ENCODE results near the gene PDZD11.
"Not testable (repeated sequence)": the region's sequence is repeated elsewhere in the genome, so short reads cannot be mapped to it uniquely, and the experiment has no call there.

Gene PDZD11, protein sequence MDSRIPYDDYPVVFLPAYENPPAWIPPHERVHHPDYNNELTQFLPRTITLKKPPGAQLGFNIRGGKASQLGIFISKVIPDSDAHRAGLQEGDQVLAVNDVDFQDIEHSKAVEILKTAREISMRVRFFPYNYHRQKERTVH

DNA sequence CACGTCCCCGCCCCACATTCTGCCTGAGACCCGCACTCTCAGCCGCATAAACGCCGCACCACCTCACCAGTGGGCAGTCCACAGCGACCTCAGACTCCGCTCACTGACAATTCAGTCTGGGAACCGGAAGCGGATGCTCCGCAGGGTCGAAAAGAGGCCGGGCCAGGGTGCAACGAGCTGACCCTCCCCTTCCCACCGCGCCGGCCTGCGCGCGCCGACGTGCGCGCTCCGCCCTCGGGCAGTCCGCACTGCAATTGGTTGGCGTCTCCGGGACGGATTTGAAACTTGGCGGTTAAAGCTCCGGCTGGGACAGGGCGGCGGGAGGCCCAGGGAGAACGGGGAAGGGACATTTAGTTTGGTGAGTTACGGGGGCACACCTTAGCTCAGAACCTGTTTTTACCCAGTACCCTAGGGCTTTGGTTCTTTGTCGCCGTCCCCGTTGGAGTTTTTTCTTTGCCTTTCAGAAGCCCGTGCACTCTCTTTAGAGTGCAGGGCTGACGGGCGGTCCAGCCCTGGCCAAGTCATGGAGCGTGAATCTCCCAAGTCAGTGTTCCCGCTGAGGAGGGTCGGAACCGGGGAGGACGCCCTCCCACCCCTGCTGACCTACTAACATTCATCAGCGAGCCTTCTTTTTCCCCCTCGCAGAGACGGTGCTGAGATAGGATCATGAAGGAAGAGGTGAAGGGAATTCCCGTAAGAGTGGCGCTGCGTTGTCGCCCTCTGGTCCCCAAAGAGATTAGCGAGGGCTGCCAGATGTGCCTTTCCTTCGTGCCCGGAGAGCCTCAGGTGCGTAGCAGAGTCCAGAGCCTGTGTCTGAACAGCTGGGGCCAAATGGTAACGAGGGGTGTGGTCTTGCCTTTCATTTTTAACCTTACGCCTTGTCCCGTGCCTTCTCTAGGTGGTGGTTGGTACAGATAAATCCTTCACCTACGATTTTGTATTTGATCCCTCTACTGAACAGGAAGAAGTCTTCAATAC, at the start of gene PDZD11, which contains the start of gene KIF4A:
PDZD11 (minus strand) TSS at position 135 of the 978 bp plus-strand sequence. CDS start 586 bp downstream, outside the sequence.
KIF4A (plus strand) TSS at position 312 of the 978 bp plus-strand sequence; CDS start at position 667, 355 bp downstream.
- DNase-seq, result peak; percentile 85

- no peak for DNase-seq
Measured at GRCh38 chrX:70338290-70338689, 48.6 kb upstream of the PDZD11 start.

GRCh38 chrX:70336767-70337166, 47.0 kb upstream of the PDZD11 start:
- DNase-seq, result no peak

DNA sequence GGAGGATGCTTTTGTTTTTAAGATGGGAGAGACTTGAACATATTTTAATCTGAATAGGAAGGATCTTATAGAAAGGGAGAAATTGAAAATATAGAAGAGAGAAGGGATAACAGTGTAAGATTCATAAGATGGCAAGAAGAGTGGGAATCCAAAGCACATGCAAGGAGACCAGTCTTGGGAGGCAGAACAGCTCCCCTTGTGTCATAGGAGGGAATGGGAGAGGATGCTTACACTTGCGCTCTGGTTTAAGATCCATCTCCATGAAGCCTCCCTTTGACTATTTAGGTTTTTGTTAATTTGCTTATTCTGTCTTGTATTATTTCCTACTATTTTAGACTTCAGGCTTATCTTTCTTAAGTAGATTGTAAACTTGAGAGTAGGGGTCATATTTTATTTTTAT, 42.9 kb upstream of the PDZD11 start:
- no peak for DNase-seq

DNA sequence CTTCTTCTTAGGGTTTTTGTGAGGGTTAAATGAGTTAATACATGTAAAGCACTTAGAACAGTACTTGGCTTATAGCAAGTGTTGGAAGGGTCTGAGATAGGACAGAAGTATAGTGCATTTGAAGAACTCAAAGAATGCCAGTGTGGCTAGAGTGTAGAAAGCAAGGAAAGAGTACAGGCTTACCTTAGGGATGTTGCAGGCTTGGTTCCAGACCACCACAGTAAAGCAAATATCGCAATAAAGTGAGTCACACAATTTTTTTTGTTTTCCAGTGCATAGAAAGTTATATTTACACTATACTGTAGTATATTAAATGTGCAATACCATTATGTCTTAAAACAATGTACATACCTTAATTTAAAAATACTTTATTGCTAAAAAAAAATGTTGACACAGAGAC, 41.4 kb upstream of the PDZD11 start:
- no peak for DNase-seq

GRCh38 chrX:70324326-70324725, 34.6 kb upstream of the PDZD11 start:
- no peak for DNase-seq

DNA sequence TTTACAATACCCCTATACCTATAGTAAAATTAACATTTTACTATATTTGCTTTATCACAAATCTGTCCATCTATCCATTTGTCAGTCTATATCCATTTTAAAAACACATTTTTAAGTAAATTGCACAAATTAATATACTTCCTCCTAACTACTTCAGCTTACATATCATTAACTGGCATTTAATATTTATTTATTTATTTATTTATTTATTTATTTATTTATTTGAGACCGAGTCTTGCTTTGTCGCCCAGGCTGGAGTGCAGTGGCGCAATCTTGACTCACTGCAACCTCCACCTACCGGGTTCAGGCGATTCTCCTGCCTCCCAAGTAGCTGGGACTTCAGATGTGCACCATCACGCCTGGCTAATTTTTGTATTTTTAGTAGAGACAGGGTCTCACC, 33.9 kb upstream of the PDZD11 start:
- not testable (repeated sequence) for DNase-seq

GRCh38 chrX:70322784-70323183, 33.1 kb upstream of the PDZD11 start:
- no peak for DNase-seq

DNA sequence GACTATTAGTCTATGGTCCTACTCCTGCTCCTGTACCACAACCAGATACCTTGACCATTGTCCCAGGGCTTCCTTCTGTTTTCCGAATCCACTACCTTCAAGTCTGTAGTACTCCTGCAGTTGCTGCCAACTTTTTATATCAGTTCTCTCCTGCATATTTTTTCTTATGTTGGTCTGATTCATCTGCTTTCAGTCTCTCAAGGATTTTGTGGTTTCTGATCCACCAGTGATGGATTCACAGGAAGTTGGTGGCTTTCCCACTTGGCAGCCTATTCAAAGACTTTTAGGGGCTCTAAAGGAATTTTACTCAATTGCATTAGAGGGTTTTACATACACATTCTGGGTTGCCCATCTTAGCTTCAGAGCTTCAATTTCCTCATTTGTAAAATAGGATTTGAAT, 23.8 kb upstream of the PDZD11 start:
- DNase-seq, result no peak

DNA sequence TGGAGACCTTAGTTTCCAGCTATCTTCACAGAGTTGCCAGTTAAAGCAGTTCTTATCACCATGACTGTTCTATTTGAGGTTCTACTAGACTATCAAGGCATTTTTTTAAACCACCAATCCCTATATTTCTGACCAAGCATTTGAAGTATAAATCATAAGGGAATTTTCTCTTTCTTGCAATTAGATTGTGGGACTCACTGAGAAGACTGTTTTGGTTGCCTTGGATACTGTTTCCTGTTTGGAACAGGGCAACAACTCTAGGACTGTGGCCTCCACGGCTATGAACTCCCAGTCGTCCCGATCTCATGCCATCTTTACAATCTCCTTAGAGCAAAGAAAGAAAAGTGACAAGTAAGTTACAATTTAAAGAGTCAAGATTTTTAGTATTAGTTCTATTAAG, 12.0 kb upstream of the PDZD11 start:
- no peak for DNase-seq

- no peak for DNase-seq
Measured at GRCh38 chrX:70293621-70294020, 3.9 kb upstream of the PDZD11 start.

DNA sequence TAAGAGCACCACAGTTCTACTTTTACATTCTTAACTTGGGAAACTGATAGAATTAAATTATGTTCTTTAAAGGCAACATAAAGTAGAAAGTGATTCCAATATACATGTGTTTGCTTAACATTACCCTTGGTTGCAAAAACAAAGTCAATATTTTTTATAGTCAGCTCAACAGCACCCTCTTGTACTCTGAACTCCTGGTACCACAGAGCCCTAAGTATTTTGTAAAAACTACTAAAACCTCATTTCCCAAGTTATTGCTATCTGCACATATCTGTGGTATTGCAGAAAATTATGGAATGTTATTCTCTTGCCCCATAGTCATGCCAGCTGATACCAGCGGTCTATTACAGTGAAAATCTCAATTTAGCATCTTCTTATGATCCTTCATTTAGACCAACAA, 3.1 kb upstream of the PDZD11 start:
- DNase-seq, result no peak

DNA sequence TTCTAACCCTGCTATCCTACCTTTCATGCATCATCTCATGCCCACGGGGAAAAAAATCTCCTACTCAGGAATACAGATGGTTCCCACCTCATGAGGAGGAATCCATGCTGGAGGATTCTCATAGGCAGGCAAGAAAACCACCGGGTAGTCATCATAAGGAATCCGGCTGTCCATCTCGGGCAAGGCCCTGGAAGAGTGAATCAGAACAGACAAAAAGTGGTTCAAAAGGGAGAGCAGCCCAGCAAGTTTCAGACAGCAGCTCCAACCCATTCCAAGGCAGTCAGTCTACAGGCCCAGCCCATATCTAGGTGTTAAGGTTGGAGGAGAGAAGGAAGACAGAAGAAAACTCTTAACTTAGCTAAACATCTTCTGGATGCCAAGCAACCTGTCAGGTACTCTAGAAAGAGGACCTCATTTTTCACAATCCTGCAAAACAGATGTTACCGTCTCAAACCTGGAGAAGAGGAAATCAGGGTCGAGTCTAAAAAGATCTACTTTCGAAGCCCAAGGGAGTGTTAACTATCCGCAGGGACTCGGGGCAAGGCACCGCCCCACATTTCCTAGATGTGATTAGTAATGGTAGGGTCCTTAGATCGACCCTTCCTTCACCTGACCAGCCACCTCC, 447 bp downstream of the PDZD11 start:
- no peak for DNase-seq

GRCh38 chrX:70281951-70282350, 7.8 kb downstream of the PDZD11 start, which contains the start of gene RAB41:
Gene RAB41 (plus strand): TSS chrX:70282172. CDS start chrX:70282218, 46 bp downstream.
- no peak for DNase-seq

DNA sequence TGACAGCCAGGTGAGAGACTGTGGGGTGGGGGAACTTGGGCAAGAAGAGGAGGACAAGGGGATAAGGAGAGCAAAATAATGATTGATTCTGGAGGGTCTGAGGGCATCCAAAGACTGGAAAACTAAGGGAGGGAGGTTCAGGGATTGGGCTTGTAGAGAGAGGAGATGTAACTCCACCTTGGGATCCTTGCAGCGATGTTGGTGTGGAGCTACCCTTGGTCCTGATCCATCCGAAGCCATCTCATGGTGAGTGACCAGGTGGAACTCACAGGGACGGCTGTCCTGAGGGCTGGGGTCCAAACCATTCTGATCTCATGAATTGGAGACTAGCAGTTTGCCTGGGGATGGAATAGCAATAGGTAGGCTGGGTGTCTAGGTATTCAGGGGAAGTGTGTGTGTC, 9.2 kb downstream of the PDZD11 start:
- no peak for DNase-seq

GRCh38 chrX:70279081-70279480, 10.6 kb downstream of the PDZD11 start:
- DNase-seq, result no peak

DNA sequence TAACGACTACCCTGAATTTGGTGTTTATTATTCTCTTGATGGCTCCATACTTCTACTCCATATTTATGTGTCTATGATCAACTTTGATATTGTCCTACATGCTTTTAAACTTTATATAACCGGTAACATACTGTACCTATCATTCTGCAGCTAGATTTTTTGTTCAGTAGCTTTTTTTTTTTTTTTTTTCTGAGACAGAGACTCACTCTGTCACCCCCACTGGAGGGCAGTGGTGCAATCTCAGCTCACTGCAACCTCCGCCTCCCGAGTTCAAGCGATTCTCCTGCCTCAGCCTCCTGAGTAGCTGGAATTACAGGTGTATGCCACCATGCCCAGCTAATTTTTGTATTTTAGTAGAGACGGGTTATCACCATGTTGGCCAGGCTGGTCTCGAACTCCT, 15.7 kb downstream of the PDZD11 start:
- DNase-seq, result not testable (repeated sequence)

DNA sequence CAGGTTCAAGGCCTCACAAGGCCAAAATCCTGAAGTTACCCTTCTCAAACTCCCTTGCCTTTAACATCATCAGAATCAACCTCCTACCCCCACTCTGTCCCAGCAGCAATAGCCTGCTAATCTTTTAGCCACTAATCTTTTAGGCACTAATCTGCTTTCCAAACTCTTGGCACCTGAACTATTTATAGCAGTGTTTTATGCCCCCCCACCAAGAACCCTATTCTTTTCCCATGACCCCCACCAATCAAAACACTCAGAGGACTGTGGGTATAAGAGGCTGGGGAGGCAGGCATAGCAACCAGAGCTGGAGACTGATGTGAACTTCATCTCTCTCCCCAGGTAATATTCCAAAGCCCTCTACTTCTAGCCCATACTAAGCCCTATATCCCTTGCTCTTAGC, 21.7 kb downstream of the PDZD11 start, which contains the start of gene ARR3:
ARR3 (plus strand) TSS at position 301 of the 400 bp plus-strand sequence. CDS start 1,052 bp downstream, outside the sequence.
- no peak for DNase-seq

DNA sequence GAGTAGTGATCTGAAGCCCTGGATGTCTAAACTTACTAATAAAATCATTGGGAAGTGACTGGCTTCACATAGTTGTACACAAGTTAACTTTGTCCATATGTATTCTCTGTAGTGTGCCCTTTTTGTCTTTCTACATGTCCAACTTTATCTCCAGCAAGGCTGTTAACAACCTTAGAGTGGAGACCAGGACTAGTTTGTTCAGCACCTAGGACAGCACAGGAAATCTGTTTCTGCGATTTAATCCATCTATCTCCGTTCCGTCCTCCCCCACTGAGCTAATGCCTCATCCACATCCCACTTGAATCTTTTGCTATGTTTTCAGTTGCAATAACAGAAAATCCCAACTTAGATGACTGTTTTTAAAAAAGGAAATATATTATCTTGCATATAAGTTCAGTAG, 24.9 kb downstream of the PDZD11 start:
- no peak for DNase-seq

DNA sequence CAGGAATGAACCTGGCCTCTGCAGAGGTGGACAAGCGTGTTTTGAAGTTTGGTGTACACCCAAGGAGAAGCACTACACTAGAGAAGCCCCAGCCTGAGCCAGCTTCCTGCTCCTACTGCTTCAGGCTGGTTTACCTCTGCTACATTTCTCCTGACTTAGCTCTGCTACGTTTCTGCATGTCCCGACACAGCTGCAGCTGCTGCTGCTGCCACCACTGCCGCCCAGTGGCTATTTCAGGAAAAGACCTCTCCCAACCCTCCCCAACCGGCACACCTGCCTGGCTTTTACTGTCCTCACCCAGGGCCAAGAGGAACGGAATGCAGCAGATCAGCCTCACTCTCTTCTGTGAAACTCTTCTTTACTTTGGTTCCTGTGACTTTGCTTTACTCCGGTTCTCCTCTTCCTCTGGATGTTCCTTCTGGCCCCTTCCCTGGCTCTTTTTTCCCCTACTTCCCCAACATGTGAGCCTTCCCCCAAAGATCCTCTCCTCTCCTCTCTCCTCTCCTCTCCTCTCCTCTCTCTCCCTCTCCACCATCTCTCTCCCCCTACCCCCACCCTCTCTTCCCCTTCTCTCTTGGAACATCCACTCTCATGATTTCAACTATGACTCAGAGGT, 26.7 kb downstream of the PDZD11 start:
- DNase-seq, result peak; percentile 47

DNA sequence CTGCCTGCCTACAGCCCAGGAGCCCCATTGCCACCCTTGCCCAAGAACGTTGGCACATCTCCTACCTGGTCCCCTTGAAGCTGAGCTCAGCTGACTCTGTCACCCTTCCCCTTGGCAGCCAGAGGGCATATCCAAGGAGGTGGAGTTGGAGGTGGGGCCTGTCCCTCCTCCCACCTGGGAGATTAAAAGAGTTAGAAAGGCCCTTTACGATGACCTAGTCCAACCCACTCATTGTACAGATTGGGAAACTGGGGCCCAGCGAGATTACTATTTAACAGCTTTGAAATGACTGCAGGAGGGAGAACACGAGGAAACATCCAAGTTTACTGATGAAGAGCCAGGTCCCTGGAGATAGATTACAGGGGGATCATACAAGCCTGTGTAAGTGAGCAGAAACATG, 29.6 kb downstream of the PDZD11 start, which contains the start of gene P2RY4:
P2RY4 (minus strand) TSS at position 101 of the 400 bp plus-strand sequence. CDS start 580 bp downstream, outside the sequence.
- no peak for DNase-seq

DNA sequence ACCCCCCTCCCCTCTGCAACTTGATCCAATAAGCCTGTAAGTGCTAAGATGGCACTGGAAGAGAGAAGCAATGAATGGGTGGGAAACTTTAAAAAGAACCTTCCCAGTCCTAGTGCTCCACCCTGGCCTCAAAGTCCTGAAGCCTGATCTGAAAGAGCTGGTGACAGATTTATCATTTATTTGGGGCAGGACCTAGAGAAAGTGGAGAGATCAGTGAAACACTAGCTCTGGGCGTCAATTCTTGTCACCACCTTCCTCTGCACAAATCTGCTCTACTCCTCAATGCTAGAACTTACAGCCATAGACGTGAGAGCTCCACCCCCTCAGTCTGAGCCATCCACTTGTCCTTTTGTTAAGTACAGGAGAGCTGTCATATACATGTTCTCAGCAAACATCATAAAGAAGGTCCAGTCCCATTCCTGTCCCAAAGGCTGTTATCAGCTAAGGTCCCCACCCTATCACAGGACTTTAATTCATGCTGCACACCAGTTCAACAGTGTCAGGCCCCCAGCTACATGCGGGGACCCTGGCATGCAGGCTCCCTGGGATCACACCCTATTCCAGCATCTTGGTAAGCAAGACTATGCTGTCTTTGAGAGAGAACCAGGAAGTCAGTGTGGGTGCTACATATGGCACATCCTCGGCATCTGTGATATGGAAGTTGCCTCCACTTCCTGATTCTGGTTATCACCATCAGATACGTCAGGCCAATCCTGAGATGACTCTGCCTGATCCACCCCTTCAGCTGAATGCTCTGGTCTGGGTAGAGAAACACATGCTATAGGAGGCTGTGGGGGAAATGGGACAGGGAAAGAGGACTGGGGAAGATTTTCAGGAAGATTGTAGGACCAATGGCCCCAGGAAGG, 32.1 kb downstream of the PDZD11 start:
- no peak for DNase-seq
